HL-60 (cell line): ENCODE measurements around the gene LRRK1.

ENCODE experiments used
- CTCF ChIP-seq: IDR thresholded peaks from one replicate; pipeline ENCODE4 v1.5.1; 2011; ENCODE audit warnings: low read length, control low read depth, inconsistent platforms; ENCODE audit not compliant: insufficient read depth
- GABPA ChIP-seq: IDR thresholded peaks from 2 replicates; pipeline ENCODE4 v1.6.1; 2012; ENCODE audit warnings: low read depth
- POLR2AphosphoS5 ChIP-seq: IDR thresholded peaks from 2 replicates; pipeline ENCODE4 v1.6.1; 2012; ENCODE audit warnings: low read depth
- REST ChIP-seq: IDR thresholded peaks from 2 replicates; pipeline ENCODE4 v1.6.1; 2012; ENCODE audit warnings: low read depth; ENCODE audit not compliant: insufficient replicate concordance
- SPI1 ChIP-seq: IDR thresholded peaks from 2 replicates; pipeline ENCODE4 v1.6.1; 2012; ENCODE audit warnings: low read depth, mild to moderate bottlenecking, borderline replicate concordance

- TF ChIP-seq CTCF = no peak
- no peak for TF ChIP-seq POLR2AphosphoS5
- no peak for TF ChIP-seq REST
- no peak for TF ChIP-seq GABPA
- TF ChIP-seq SPI1 = no peak
Observed at GRCh38 chr15:101028772-101029438, 109.7 kb downstream of the LRRK1 start.
